ENCODE results near the gene DHRS2.
A peak's percentile ranks its signal among the peaks of the same experiment; 100 is the strongest.
"Not testable (repeated sequence)": the region's sequence is repeated elsewhere in the genome, so short reads cannot be mapped to it uniquely, and the experiment has no call there.

DHRS2 gene

GRCh38 chr14:23670481-23670880 is 34.3 kb downstream of the DHRS2 start:
- Histone ChIP-seq H3K27ac (no peak overlapping the region), H3K4me3 (no peak overlapping the region)

GRCh38 chr14:23672200-23672599 is 36.0 kb downstream of the DHRS2 start:
- Histone ChIP-seq H3K4me3 (no peak overlapping the region), H3K27ac (no peak overlapping the region)

DNA sequence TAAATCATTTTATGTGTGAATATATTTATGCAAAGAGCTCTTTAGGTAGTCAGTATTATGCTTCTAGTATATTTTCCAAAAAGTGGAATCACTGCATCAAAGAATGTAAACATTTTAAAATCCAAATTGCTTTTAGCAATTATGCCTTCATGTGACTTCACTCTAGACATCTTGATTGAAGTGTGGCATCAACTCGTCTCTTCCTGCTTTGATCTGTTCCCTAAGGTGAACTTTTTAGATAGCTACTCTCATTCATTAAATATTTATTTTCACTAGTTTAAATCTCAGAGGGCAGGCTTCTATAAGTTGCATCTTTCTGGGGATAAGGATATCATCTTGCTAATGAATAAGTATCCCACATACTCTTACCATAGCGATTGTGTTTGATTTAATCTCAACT is 39.2 kb downstream of the DHRS2 start:
- Histone ChIP-seq H3K4me3 (no peak overlapping the region), H3K27ac (no peak overlapping the region)

DNA sequence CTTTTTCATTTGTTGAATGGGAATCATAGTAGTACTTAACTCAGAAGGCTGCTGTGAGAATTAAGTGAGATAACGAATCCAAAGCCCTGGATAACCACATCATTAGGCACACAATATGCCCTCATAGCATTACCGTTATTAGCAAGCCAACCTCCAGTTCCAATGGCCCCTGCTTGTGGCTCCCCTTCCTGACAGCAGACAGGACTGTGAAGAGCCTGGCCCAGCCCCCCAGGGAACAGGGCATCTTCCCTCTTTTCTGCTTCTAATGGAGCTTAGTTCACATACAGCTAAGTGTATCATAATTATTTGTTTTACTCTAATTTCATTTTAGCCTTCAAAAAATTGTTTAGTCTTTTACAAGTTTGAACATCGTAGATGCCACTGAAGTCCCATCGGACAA is 39.7 kb downstream of the DHRS2 start:
- H3K27ac ChIP-seq = no peak overlapping the region
- no peak overlapping the region for H3K4me3 ChIP-seq

DNA sequence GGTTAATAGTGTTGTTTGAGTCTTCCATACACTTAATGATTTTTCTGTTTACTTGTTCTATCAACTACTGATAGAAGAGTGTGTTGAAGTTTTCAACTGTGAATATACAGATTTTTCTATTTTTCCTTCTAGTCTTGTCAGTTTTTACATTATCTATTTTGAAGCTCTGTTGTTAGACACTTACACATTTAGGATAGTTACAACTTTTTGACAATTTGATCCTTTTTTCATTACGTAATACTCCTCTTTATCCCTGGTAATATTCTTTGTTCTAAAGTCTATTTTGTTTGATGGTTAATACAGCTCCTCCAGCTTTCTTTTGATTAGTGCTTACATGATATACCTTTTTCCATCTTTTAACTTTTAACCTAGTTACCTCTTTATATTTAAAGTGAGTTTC is 45.2 kb downstream of the DHRS2 start:
- Histone ChIP-seq H3K27ac (no peak overlapping the region), H3K4me3 (no peak overlapping the region)

GRCh38 chr14:23689709-23690514 is 53.7 kb downstream of the DHRS2 start:
- H3K4me3 ChIP-seq, H3K27ac ChIP-seq: not testable (repeated sequence)

GRCh38 chr14:23692416-23692815 is 56.3 kb downstream of the DHRS2 start:
- Histone ChIP-seq H3K27ac (no peak overlapping the region), H3K4me3 (no peak overlapping the region)

DNA sequence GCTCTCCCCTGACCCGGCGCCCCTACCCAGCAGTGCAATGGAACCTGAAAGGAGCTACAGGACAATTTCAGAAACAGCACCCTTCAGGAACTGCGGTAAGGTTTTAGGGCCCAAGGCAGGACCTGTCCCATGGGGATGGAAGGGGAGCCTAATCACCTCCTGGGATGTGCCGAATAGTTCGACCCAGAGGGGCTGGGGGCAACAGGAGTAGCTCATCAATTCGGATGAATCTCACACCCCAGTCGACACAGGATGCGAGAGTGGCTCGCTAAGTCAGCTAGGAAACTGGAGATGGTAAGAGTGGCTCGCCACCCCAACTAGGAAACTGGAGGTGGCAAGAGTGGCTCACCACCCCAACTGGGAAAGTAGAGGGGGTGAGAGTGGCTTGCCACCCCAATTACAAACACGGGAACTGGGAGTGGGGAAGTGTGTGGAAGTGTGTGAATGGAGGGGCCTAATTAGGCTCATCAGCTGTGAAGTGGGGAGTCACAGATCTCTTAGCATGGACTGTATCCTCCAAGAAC is 57.1 kb downstream of the DHRS2 start:
- H3K4me3 ChIP-seq = no peak overlapping the region
- H3K27ac ChIP-seq = peak overlapping the region in 1 of 21 experiments; percentile 6

DNA sequence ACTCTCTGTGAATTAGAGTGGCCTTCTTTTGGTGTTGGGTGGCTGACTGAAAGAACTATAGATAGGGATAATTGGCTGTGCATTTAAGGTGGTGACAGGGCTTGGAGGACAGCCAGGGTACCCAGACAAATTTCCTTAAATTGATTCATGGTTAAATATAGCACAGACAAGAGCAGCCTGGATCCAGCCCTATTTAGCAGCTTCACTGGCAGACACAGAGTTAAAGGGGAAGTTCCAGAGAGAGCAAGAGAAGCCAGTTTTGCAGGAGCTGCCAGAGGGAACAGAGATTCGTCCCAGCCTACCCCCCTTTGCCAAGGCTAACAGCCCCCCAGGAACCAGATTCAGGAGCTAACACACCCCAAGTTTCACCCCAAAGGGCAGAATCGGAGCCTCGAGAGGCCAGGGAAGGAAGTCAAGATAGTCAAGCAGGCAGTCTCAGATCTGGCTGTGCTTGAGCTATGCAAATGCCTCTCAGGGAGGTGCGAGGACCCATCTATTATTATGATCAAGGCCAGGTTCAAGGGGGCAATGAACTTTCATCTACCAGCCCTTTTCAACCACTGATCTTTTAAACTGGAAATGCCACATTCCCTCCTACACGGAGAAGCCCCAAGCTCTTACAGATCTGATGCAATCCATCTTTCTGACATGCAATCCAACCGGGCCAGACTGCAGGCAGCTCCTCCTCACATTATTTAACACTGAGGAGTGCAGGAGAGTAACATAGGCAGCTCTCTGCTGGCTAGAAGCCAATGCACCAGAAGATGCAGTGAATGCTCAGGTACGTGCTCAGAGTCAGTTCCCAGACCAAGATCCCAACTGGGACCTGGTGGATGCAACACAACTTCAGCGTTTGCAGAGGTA is 58.2 kb downstream of the DHRS2 start:
- peak overlapping the region in 6 of 21 experiments; percentile 14 to 67 (median 44) for H3K27ac ChIP-seq
- H3K4me3 ChIP-seq = peak overlapping the region in 1 of 7 experiments; percentile 13
